Neutrophil (primary cell): ENCODE measurements around the gene PALLD.

ENCODE experiments used
- H3K27ac ChIP-seq: fragments of 200-600 bp; sonication (generic); 2 replicates; pipeline ENCODE4 v1.5.1; 2016; ENCODE audit warnings: mild to moderate bottlenecking, moderate library complexity
- H3K27me3 ChIP-seq: fragments of 200-600 bp; sonication (generic); 2 replicates; pipeline ENCODE4 v1.6.0; 2016; ENCODE audit warnings: mild to moderate bottlenecking
- H3K36me3 ChIP-seq: fragments of 200-600 bp; sonication (generic); 2 replicates; pipeline ENCODE4 v1.5.1; 2017
- H3K4me1 ChIP-seq, 2 experiments: fragments of 200-600 bp in 1 of 2; sonication (generic) in 1 of 2; 1 replicate in 1 of 2; 2 replicates in 1 of 2; pipeline versions ENCODE4 v1.5.1 to v1.6.1; 2013 to 2016; ENCODE audit warnings: low read depth in 1 of 2, low read length in 1 of 2, mild to moderate bottlenecking in 1 of 2, moderate library complexity in 1 of 2; ENCODE audit not compliant: control insufficient read depth in 1 of 2, insufficient read depth in 1 of 2
- H3K4me3 ChIP-seq, 2 experiments: fragments of 200-600 bp in 1 of 2; sonication (generic) in 1 of 2; 1 replicate in 1 of 2; 2 replicates in 1 of 2; pipeline ENCODE4 v1.5.1; 2013 to 2016; ENCODE audit warnings: low read depth in 1 of 2, low read length in 1 of 2, mild to moderate bottlenecking in 1 of 2, moderate library complexity in 1 of 2
- H3K9me3 ChIP-seq: fragments of 200-600 bp; sonication (generic); 2 replicates; pipeline ENCODE4 v1.5.1; 2016
- TF ChIP-seq, protein P1 (sequence below): fragments of 200-600 bp; sonication (generic); IDR thresholded peaks from 2 replicates; pipeline ENCODE4 v1.5.1; 2016; ENCODE audit warnings: antibody characterized with exemption

The PALLD gene

DNA sequence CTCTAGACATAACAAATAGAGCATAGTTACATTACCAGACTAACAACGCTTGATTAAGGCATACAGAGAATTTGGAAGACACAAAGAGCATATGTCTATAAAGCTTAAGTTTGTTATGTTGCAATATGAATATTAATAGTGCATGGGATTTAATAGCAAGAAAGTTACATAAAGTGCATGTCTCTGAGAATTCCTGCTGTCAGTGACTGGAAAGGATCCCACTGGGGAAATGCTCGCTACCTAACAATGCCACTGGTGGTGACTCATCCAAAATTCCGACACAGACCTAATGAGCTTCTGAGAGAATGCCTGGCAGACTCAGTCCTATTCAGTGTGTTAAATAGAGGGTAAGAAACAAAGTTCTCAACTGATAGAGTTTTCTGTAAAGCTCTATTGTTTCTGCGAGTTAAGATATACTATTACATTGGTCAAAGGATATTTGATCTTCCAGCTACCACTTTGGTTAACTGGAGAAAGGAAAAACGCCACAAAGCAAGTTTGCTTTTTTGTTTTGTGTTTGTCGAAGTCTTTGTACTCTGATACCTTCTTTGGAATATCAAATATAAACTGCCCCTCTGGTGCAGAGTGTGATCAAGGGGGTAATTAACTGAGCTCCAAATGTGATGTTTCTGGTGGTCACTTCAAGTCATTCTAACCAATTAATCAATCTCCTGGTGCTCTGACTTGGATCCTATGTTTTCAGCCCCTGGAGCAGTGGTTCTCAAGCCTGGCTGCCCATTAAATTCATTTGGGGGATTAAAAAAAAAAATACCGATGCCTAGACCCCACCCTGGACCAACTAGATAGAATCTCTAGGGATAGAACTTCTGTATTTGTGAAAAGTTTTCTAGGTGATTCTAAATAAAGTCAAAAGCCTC lies 107.9 kb downstream of the PALLD start:
- Histone ChIP-seq H3K4me3 (no peak overlapping the region), H3K36me3 (no peaks in the 10 kb centered on the region), H3K27ac (no peak overlapping the region), H3K9me3 (no peaks in the 10 kb centered on the region), H3K4me1 (no peaks in the 10 kb centered on the region), H3K27me3 (no peaks in the 10 kb centered on the region)
- TF ChIP-seq, protein P1, sequence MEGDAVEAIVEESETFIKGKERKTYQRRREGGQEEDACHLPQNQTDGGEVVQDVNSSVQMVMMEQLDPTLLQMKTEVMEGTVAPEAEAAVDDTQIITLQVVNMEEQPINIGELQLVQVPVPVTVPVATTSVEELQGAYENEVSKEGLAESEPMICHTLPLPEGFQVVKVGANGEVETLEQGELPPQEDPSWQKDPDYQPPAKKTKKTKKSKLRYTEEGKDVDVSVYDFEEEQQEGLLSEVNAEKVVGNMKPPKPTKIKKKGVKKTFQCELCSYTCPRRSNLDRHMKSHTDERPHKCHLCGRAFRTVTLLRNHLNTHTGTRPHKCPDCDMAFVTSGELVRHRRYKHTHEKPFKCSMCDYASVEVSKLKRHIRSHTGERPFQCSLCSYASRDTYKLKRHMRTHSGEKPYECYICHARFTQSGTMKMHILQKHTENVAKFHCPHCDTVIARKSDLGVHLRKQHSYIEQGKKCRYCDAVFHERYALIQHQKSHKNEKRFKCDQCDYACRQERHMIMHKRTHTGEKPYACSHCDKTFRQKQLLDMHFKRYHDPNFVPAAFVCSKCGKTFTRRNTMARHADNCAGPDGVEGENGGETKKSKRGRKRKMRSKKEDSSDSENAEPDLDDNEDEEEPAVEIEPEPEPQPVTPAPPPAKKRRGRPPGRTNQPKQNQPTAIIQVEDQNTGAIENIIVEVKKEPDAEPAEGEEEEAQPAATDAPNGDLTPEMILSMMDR = no peak

DNA sequence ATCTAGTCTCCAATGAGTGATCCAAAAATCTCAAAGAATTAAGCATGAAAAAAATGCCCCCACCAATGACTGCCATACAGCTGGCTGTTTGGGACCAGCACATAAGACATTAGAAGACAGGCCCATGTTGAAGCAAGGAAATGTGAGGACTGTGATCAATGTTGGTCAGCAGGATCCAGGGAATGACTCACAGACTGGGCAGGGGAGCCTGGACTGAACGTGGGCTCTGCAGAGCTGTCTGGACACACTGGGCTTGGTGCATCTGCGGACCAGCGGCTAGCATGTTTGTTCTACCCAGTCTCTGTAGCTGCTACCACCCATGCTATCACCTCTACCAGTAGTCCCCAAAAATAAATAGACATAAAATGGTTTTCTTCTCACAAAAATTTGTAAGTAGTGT lies 108.6 kb downstream of the PALLD start:
- Histone ChIP-seq H3K4me3 (no peak overlapping the region), H3K36me3 (no peaks in the 10 kb centered on the region), H3K27ac (no peak overlapping the region), H3K27me3 (no peaks in the 10 kb centered on the region), H3K9me3 (no peaks in the 10 kb centered on the region), H3K4me1 (no peaks in the 10 kb centered on the region)
- TF ChIP-seq, protein P1 = no peak

DNA sequence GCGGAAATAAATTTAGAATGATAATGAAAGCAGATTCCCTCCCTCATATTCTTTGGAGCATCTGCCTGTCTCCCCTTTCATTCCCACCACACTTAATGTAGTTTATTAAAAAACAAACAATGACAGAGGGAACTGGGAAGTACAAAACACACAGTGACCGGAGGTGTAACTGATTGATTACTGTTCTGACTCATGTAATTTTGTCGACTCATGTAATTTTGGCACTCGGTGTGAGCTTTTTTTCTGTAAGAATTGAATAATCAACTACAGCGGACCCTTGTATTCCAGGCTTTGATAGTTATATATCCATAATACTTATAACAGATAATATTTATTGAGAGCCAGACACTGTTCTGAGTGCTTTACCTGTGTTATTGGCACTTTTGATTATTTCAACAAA lies 110.4 kb downstream of the PALLD start:
- no peaks in the 10 kb centered on the region for H3K36me3 ChIP-seq
- no peaks in the 10 kb centered on the region for H3K4me1 ChIP-seq
- no peak overlapping the region for H3K4me3 ChIP-seq
- H3K9me3 ChIP-seq = no peaks in the 10 kb centered on the region
- H3K27ac ChIP-seq = no peak overlapping the region
- TF ChIP-seq, protein P1 = no peak
- no peaks in the 10 kb centered on the region for H3K27me3 ChIP-seq

DNA sequence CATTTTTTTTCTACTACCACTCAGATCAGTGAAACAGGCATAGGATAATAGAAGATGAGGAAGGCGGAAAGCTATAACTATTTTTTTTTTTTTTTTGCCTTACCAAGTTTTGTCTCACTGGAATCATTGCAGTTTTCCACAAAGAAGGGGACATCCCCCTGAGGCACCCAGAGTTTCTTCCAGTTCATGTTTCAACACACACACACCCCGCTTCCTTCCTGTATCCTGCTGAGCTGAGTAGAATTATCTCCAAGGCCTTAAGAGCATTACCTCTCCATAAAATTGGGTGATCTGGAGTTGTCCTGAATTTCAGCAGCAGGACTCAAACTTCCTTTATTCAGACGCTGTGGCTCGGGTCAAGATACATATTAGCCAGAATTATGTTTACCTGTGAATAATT lies 111.9 kb downstream of the PALLD start:
- TF ChIP-seq, protein P1 = no peak
- H3K27me3 ChIP-seq = no peaks in the 10 kb centered on the region

DNA sequence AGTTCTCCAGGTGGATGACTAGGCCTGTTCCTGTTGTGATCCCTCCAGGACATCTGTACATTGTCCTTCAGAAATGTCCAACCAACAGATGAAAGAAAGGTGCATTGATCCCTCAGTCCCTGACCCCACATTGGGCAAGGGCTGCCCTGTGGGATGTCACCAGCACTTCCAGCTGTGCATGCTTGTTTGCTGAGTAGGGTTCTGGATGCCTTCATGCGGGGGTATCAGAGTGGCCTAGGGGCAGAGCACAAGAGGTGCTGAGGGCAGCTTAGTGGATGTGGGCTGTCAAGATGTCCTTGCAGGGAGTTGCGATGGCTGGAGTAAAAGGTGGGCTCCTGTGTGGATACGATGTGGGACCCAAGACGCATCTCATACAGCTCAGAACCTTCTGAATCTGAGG lies 112.5 kb downstream of the PALLD start:
- TF ChIP-seq, protein P1 = no peak
- Histone ChIP-seq H3K9me3 (no peaks in the 10 kb centered on the region), H3K27ac (no peak overlapping the region), H3K36me3 (no peaks in the 10 kb centered on the region), H3K27me3 (no peaks in the 10 kb centered on the region), H3K4me1 (no peaks in the 10 kb centered on the region), H3K4me3 (no peak overlapping the region)

More for the DNA sequence above, 111.9 kb downstream of the PALLD start:
- Histone ChIP-seq H3K4me1 (no peaks in the 10 kb centered on the region), H3K9me3 (no peaks in the 10 kb centered on the region), H3K36me3 (no peaks in the 10 kb centered on the region), H3K4me3 (no peak overlapping the region), H3K27ac (no peak overlapping the region)
